PFSK-1 (cell line): ENCODE measurements around the gene PDYN.

Experiments
- FOXP2 ChIP-seq: optimal IDR thresholded peaks from 2 replicates; pipeline ENCODE3; 2011; ENCODE audit warnings: borderline replicate concordance, control low read depth, inconsistent platforms; ENCODE audit not compliant: insufficient read depth; ENCODE audit errors: extremely low read length, extremely low read depth
- POLR2AphosphoS5 ChIP-seq: IDR thresholded peaks from 2 replicates; pipeline ENCODE4 v1.6.1; 2012; ENCODE audit warnings: low read depth, mild to moderate bottlenecking, control low read depth, low read length, moderate library complexity
- REST ChIP-seq, 2 experiments: IDR thresholded peaks; 2 replicates each; pipeline versions ENCODE4 v1.6.1 to v1.8.0; 2011 to 2012; ENCODE audit warnings: low read depth in 2 of 2, low read length in 2 of 2, control low read depth in 1 of 2, inconsistent platforms in 1 of 2, mild to moderate bottlenecking in 1 of 2, moderate library complexity in 1 of 2; ENCODE audit not compliant: insufficient read depth in 1 of 2
- SIN3A ChIP-seq: IDR thresholded peaks from 2 replicates; pipeline ENCODE4 v1.6.1; 2012; ENCODE audit warnings: mild to moderate bottlenecking, low read length, moderate library complexity, borderline replicate concordance; ENCODE audit not compliant: insufficient read depth
- TAF1 ChIP-seq: IDR thresholded peaks from 2 replicates; pipeline ENCODE4 v1.6.1; 2012; ENCODE audit warnings: low read length, control low read depth, borderline replicate concordance; ENCODE audit not compliant: insufficient read depth

The PDYN gene

GRCh38 chr20:1949347-1950100 is 44.3 kb downstream of the PDYN start:
- TF ChIP-seq TAF1: no peak
- TF ChIP-seq FOXP2: no peak
- no peak for TF ChIP-seq POLR2AphosphoS5
- TF ChIP-seq SIN3A: no peak
- TF ChIP-seq REST (IDR thresholded peaks at IDR 0.05; ENCODE audit: insufficient read depth in 1 of 2, low read depth in 2 of 2, low read length in 2 of 2): no peak

- TF ChIP-seq TAF1: no peak
- no peak for TF ChIP-seq REST (IDR thresholded peaks at IDR 0.05; ENCODE audit: insufficient read depth in 1 of 2, low read depth in 2 of 2, low read length in 2 of 2)
- no peak for TF ChIP-seq FOXP2
- no peak for TF ChIP-seq POLR2AphosphoS5
- TF ChIP-seq SIN3A: no peak
Measured at GRCh38 chr20:1947535-1947846, 46.4 kb downstream of the PDYN start.

- no peak for TF ChIP-seq FOXP2
- no peak for TF ChIP-seq REST (IDR thresholded peaks at IDR 0.05; ENCODE audit: insufficient read depth in 1 of 2, low read depth in 2 of 2, low read length in 2 of 2)
- TF ChIP-seq POLR2AphosphoS5: no peak
- no peak for TF ChIP-seq TAF1
- no peak for TF ChIP-seq SIN3A
Measured at GRCh38 chr20:1946762-1947534, 46.9 kb downstream of the PDYN start.

GRCh38 chr20:1946442-1946761 is 47.5 kb downstream of the PDYN start:
- no peak for TF ChIP-seq POLR2AphosphoS5
- TF ChIP-seq REST (IDR thresholded peaks at IDR 0.05; ENCODE audit: insufficient read depth in 1 of 2, low read depth in 2 of 2, low read length in 2 of 2): no peak
- no peak for TF ChIP-seq SIN3A
- TF ChIP-seq TAF1: no peak
- TF ChIP-seq FOXP2: no peak

GRCh38 chr20:1945660-1946059 is 48.2 kb downstream of the PDYN start:
- no peak for TF ChIP-seq REST (IDR thresholded peaks at IDR 0.05; ENCODE audit: insufficient read depth in 1 of 2, low read depth in 2 of 2, low read length in 2 of 2)
- TF ChIP-seq SIN3A: no peak
- TF ChIP-seq POLR2AphosphoS5: no peak
- no peak for TF ChIP-seq FOXP2
- TF ChIP-seq TAF1: no peak
